ENCODE results near the gene CDK19.

The CDK19 gene

GRCh38 chr6:110693994-110694393, 121.3 kb downstream of the CDK19 start:
- no peak for DNase-seq

- DNase-seq = no peak
These were observed 122.0 kb downstream of the CDK19 start for GRCh38 chr6:110693296-110693695.

GRCh38 chr6:110690916-110691315, 124.4 kb downstream of the CDK19 start:
- no peak for DNase-seq

- no peak for DNase-seq
These were observed 125.1 kb downstream of the CDK19 start for GRCh38 chr6:110690106-110690654.

GRCh38 chr6:110689275-110689935, 125.9 kb downstream of the CDK19 start:
- DNase-seq = no peak

DNA sequence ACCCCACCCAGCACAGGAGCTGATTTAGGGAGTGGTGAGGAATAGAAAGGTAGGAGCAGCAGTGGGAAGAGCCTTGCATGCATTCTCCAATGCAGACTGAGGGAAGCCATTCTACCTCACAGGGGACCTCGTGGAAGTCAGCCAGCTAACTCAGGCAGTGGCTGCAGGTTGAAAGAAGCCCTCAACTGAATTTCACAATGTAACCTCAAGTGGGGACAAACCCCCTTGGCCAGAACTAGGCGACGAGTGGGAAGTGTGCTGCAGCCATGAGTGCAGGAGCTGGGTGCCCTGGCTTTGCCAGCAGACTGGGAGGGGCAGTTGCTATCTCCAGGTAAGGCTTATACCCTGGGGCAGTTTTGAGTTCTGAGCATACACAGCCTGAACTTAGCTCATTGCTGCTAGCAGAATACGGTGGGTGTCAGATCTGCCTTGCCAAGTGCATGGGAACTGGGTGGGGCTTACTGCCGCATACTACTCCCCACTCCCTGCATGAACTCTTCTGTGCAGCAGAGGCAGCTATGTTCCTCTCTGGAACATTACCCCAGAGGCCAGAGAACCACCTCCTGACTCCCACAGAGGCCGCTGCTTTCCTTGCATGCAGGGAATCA, 126.5 kb downstream of the CDK19 start:
- DNase-seq = no peak

DNA sequence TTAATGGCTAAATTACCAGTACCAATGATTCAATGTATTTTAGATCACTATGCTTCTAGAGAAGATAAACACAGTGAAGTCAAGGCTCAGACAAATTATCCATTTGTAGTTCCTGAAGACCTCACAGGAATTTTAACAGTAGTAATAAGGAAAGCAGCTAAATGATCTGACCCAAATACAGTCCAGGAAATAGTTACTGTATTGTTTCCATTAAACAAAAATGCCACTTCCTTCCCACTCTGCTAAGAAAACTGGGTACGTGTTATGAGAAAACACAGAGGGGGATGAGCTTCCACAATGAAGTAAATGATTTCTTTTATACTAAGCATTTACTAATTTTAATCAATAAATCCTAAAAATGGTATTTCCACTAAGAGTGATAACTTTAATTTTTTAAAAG, 127.9 kb downstream of the CDK19 start:
- DNase-seq = no peak

GRCh38 chr6:110683241-110683640, 132.0 kb downstream of the CDK19 start:
- no peak for DNase-seq

DNA sequence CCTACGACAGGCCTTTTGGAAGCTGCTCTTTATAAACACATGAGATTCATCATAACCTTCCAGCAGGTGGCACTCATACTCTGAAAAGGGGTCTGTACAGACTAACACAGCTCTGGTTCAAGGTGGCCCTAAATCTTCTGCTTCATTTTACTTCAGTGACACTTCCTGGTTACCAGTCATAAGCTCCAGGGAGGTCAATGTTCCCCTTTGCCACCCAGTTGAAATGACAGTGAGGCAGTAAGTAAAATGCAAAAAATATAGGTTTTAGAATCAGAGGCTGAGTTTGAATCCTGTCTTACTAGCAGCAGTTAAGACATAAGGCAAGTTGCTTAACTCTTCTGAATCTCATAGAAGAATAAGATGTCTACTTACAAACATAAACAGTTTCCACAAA, 132.8 kb downstream of the CDK19 start:
- peak; percentile 43 to 51 for DNase-seq

- DNase-seq = no peak
These were observed 133.5 kb downstream of the CDK19 start for GRCh38 chr6:110681543-110682459.

DNA sequence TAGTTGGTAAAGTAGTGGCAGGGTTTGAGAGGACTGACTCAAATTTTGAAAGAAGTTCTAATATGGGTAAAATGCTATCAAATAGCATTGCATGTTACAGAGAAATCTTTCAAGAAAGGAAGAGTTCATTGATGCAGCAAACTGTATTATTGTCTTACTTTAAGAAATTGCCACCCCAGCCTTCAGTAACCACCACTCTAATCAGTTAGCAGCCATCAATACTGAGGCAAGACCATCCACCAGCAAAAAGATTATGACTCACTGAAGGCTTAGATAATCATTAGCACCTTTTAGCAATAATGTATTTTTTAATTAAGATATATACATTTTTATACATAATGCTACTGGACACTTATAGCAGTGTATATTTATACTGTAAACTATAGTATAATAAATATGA, 138.9 kb downstream of the CDK19 start:
- no peak for DNase-seq

GRCh38 chr6:110674096-110674495, 141.2 kb downstream of the CDK19 start:
- DNase-seq = no peak

DNA sequence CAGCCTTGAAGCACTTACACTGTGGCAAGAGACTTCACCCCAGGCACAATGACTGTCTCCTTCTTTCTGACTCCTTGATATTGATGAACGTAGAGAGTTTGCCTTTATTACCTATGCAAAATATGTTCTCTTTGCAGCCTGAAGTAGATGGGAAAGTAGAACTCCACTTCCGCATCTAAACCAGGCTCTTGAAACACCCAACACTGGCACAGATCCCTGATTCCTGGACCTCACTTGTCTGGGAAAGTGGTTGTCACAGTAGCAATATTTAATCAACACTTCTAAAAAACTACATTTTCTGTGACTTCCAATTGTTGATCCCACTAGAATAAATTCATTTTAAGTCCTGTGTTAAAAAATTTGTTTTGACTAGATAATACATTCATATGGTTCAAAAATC, 143.1 kb downstream of the CDK19 start:
- no peak for DNase-seq

DNA sequence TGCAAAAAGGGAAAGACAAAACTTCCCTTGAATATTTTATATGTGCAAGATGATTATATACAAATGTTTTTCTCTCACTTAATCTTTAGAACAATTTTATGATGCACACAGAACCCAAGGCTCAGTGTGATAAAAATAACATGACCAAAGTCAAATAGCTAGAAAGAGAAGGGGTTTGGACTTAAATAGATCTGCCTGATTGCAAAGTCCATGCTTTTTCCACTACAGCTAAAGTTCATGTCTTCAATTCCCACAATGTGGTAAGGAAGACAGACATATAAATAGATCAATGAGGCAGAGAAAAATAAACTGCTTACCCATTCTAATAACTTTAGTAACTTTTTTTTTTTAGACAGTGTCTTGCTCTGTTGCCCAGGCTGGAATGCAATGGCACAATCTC, 143.8 kb downstream of the CDK19 start:
- no peak for DNase-seq

GRCh38 chr6:110665600-110665999, 149.7 kb downstream of the CDK19 start:
- DNase-seq = no peak

- DNase-seq = no peak
These were observed 150.3 kb downstream of the CDK19 start for GRCh38 chr6:110664933-110665332.

DNA sequence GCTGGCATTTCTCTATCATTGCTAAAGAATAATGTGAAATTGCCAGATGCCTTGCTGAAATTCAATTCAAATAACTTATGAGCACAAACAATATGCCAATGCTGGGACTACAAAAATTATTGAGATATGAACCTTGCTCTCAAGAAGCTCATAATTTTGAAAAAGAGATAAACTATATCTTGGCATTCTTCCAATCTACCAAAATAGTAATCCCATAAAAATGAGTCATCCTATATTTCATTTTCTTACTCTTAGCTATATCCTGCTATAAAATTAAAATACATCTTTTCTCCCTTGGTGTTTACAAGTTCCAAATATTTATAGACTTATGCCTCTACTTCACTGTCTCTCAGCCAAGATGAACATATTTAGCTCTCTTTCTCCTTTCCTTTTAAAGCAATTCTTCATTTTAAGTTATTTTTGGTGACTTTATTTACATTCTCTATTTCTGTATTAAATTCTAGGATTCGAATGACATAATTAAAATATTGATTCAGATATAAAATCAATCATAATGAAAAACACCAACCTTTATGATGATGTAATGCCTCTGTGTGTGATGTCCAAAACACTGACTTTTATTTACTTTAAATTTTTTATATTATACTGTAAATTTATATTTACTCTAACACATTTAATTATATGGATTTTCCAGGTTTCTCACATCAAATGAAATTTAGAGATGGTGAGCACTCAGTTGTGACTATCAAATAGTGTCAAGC, 152.6 kb downstream of the CDK19 start:
- DNase-seq = no peak

DNA sequence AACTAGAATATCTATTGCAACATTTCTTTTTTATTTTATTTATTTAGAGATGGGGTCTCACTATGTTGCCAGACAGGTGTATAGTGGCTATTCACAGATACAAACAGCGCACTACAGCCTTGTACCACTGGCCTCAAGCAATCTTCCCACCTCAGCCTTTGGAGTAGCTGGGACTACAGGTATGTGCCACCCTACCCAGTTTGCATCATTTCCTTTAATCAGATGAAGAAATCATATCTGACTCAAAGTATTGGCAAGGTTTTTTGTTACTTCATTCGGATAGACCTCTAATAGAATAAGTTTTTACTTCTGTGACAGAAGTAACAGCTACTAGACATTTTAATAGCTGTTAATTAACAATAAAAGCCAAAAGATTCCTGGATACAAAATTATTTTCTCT, 153.9 kb downstream of the CDK19 start:
- no peak for DNase-seq

DNA sequence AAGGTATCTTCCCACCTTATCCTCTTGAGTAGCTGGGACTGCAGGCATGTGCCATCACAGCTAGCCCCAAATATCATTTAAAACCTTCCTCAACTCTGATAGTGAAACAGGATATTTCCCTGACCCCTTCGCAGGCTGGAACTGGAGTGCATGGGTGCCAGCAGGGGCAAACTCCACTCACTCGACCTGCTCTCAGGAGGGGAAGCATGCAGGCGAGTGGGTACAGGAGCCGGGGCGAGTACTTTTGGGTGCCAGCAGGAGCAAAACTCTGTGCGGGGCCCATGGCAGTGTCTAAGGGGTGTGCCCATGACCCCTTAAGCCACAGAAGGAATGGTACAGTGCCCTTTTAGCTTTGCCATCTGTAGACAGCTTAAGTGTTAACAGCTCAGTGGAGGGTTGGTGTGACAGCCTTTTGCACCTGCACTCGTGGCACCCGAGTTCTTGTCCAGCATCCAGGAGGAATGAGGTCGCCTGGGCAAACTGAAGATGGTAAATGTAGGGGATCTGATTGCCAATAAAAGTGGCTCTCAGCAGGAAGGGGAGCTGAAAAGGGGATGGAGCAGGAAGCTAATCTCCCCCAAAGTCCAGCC, 155.1 kb downstream of the CDK19 start:
- no peak for DNase-seq

- no peak for DNase-seq
These were observed 156.5 kb downstream of the CDK19 start for GRCh38 chr6:110658631-110659211.

DNA sequence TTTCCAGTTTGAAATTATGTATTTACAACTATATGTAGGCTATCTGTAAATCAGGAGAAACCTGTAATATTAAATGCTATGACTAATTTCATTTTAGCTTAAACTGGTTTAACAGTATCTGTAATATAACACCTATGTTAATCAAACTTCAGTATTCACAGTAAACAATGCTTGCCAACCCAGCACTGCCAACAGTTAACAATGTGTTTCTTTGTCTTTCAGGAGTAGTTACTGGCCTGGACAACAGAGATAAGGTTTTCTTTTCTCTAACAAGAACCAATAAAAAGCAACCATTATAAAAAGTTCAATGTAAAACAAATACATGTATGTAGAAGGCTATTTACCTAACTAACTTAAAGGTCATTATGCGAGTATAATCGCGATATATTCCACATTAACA, 158.8 kb downstream of the CDK19 start:
- no peak for DNase-seq

DNA sequence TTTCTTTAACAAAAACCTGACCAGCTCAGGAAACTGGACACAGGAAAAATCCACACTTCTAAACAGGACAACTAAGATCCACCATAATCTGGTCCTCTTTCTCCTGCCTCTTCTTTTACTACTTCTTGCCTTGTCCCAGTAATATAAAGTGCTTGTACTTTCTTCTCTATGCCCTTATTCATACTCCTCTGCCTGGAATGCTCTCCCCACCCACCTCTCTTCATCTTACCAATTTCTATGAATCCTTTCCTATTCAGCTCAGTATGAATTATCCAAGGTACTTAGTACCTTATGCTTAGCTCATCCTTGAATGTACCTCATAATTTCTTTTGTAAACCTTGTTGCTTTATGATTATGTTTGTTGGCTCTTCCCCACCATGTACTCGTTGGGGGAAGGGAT, 159.4 kb downstream of the CDK19 start:
- DNase-seq = no peak
